Fibroblast of lung (primary cell): ENCODE measurements around the gene CTTNBP2NL.

ENCODE experiments used
- CTCF ChIP-seq, 2 donors: IDR thresholded peaks in 1 of 2; conservative IDR thresholded peaks in 1 of 2; 1 replicate in 1 of 2; 2 replicates in 1 of 2; pipeline ENCODE4 v1.5.1; 2011 to 2012; ENCODE audit warnings: low read length in 2 of 2, control low read depth in 1 of 2, inconsistent platforms in 1 of 2, low read depth in 1 of 2, mild to moderate bottlenecking in 1 of 2
- EZH2 ChIP-seq: IDR thresholded peaks from 2 replicates; pipeline ENCODE4 v1.5.1; 2012; ENCODE audit warnings: low read length, control low read depth, mild to moderate bottlenecking; ENCODE audit errors: missing control alignments

- TF ChIP-seq CTCF (conservative IDR thresholded peaks at IDR 0.05 in 1 of 2, IDR thresholded peaks at IDR 0.05 in 1 of 2; ENCODE audit: low read depth in 1 of 2, low read length in 2 of 2), result no peak
- TF ChIP-seq EZH2, result no peak
Measured at GRCh38 chr1:112505400-112505785, 109.4 kb downstream of the CTTNBP2NL start.
